Dendritic cell treated with granulocyte-macrophage colony-stimulating factor and Interleukin-4, amounts not matched to agents 40 ng/mL and 50 ng/mL, for 4 days (primary cell): Measurements from ENCODE around the gene SEPTIN1.

Experiments
- H3K27ac Mint-ChIP-seq: one replicate; pipeline ENCODE4 v1.8.0; 2022; ENCODE audit warnings: mild to moderate bottlenecking, mixed read lengths
- H3K27me3 Mint-ChIP-seq: one replicate; pipeline ENCODE4 v1.8.0; 2022; ENCODE audit warnings: mild to moderate bottlenecking, mixed read lengths
- H3K36me3 Mint-ChIP-seq: one replicate; pipeline ENCODE4 v1.8.0; 2022; ENCODE audit warnings: low read depth, mixed read lengths
- H3K4me1 Mint-ChIP-seq: one replicate; pipeline ENCODE4 v1.8.0; 2022; ENCODE audit warnings: low read depth, mixed read lengths
- H3K4me3 Mint-ChIP-seq: one replicate; pipeline ENCODE4 v1.8.0; 2022; ENCODE audit warnings: mild to moderate bottlenecking, moderate library complexity, mixed read lengths
- H3K9me3 Mint-ChIP-seq: one replicate; pipeline ENCODE4 v1.8.0; 2022; ENCODE audit warnings: mixed read lengths
- intact Hi-C: fragments of 100-400 bp; cut with micrococcal nuclease; formaldehyde crosslinking; loops from one replicate; pipeline ENCODE4 v1.15.0; 2022

Gene SEPTIN1

DNA sequence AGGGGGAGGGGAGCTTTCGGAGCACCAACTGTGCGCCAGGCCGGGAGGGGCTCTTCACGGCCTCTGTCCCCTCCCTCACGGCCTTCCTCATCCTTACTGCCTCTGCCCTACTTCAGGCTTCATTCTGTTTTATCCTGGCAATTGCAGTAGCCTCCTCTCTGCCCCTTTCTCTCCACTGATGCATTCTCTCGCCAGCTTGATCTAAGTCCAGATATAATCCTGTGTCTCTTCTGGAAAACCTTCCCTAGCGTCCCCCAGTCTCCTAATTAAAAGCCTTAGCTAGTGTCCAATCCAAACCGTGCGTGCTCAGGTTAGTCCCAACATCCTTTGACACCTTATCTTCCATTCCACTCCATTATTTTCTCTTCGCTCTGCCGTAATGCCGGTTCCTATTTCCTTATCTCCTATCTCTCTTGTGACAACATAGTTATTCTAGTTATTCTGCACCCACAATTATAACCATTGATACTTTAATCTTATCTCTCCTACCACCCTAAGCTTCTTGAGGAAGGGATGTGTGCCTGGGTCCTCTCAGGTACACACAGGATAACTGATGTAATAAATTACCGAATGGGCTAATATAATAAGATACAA lies 13.7 kb upstream of the SEPTIN1 start:
- Mint-ChIP-seq H3K9me3 (no peaks in the 10 kb centered on the region), H3K36me3 (peaks cover 25% of the 10 kb centered on the region), H3K27ac (peak overlapping the region; percentile 13), H3K27me3 (peaks cover 31% of the 10 kb centered on the region), H3K4me1 (peaks cover 28% of the 10 kb centered on the region), H3K4me3 (peak overlapping the region; percentile 80)
- intact Hi-C loops, result no loop called here

- peak within 1 kb of the TSS; percentile 84 for H3K27ac Mint-ChIP-seq
- peaks cover 36% of the 10 kb centered on the region for H3K27me3 Mint-ChIP-seq
- peaks cover 25% of the 10 kb centered on the region for H3K36me3 Mint-ChIP-seq
- no peaks in the 10 kb centered on the region for H3K9me3 Mint-ChIP-seq
- peaks cover 28% of the 10 kb centered on the region for H3K4me1 Mint-ChIP-seq
- peak within 1 kb of the TSS; percentile 80 for H3K4me3 Mint-ChIP-seq
- intact Hi-C loops, result no loop called here
Observed at GRCh38 chr16:30395155-30395991, 13.0 kb upstream of the SEPTIN1 start, which contains the start of gene ZNF48. ZNF48 (plus strand) TSS chr16:30395420; CDS start chr16:30395795, 375 bp downstream.

DNA sequence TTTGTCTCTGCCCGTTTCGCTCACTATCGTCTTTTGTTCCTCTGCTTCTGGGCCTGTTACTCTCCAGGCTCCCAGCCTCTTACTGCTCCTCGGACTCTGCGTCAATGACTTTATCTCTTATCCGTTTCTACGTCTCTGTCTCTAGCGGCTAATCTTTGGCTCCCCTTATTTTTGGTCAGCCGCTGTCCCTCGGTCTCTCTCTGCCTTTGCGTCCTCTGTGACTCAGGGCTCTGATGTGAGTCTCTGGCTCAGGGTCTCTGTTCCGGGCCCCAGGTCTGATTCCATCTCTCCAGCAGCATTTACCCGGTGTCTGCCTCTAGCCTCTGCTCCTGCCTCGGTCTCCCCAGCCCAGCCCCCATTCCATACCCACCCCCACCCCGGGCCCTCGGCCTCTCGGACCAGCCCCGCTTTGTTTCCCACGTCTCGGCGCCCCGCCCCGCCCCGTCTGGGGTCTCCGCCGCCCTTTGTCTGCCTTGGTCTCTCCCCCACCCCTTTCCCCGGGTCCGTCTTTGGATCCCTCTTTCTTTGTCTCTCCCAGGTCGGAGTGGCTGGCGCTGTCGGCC lies 12.3 kb upstream of the SEPTIN1 start:
- intact Hi-C loops, result no loop called here
- Mint-ChIP-seq H3K27me3 (peaks cover 31% of the 10 kb centered on the region), H3K4me1 (peaks cover 22% of the 10 kb centered on the region)

GRCh38 chr16:30383521-30383920 lies 1.2 kb upstream of the SEPTIN1 start:
- H3K4me3 Mint-ChIP-seq, result no peak overlapping the region
- H3K9me3 Mint-ChIP-seq, result no peaks in the 10 kb centered on the region
- H3K4me1 Mint-ChIP-seq, result peaks cover 35% of the 10 kb centered on the region
- peaks cover 29% of the 10 kb centered on the region for H3K27me3 Mint-ChIP-seq
- peaks cover 1% of the 10 kb centered on the region for H3K36me3 Mint-ChIP-seq
- intact Hi-C loops, result no loop called here
- no peak overlapping the region for H3K27ac Mint-ChIP-seq

More for the DNA sequence above, 12.3 kb upstream of the SEPTIN1 start:
- Mint-ChIP-seq H3K36me3 (peaks cover 25% of the 10 kb centered on the region), H3K9me3 (no peaks in the 10 kb centered on the region), H3K4me3 (peak overlapping the region; percentile 80), H3K27ac (peak overlapping the region; percentile 84)

- H3K27ac Mint-ChIP-seq, result no peak overlapping the region
- intact Hi-C loops, result no loop called here
- peaks cover 29% of the 10 kb centered on the region for H3K27me3 Mint-ChIP-seq
- no peaks in the 10 kb centered on the region for H3K9me3 Mint-ChIP-seq
- H3K36me3 Mint-ChIP-seq, result peaks cover 10% of the 10 kb centered on the region
- H3K4me3 Mint-ChIP-seq, result no peak overlapping the region
- H3K4me1 Mint-ChIP-seq, result peaks cover 48% of the 10 kb centered on the region
Observed at GRCh38 chr16:30381291-30382041, 895 bp downstream of the SEPTIN1 start.

DNA sequence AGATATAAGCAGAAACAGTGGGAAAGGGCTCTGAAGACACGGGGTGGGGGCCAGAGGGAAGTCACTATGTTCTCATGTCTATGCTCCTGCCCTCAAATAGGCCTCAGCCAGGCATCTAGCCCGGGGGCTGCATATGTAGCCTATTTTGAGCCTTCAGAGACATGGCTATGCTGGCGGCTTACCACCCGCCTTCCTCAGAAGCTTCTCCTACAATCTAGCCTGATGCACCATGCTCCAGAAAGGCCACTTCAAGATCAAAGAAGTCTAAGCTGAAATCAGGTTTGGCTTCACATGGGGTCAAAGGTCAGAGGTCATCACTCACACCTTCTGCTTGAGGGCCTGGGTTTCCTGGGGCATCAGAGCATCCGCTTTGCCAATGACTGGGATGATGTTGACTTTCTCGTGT lies 1.6 kb downstream of the SEPTIN1 start:
- peaks cover 29% of the 10 kb centered on the region for H3K27me3 Mint-ChIP-seq
- H3K36me3 Mint-ChIP-seq, result peaks cover 10% of the 10 kb centered on the region
- H3K27ac Mint-ChIP-seq, result no peak overlapping the region
- H3K4me1 Mint-ChIP-seq, result peaks cover 48% of the 10 kb centered on the region
- H3K4me3 Mint-ChIP-seq, result no peak overlapping the region
- H3K9me3 Mint-ChIP-seq, result no peaks in the 10 kb centered on the region
- intact Hi-C loops, result no loop called here

GRCh38 chr16:30380072-30380802 lies 2.1 kb downstream of the SEPTIN1 start:
- intact Hi-C loops, result no loop called here
- Mint-ChIP-seq H3K4me3 (no peak overlapping the region), H3K4me1 (peaks cover 48% of the 10 kb centered on the region), H3K9me3 (no peaks in the 10 kb centered on the region), H3K27ac (no peak overlapping the region), H3K27me3 (peaks cover 25% of the 10 kb centered on the region), H3K36me3 (peaks cover 10% of the 10 kb centered on the region)

DNA sequence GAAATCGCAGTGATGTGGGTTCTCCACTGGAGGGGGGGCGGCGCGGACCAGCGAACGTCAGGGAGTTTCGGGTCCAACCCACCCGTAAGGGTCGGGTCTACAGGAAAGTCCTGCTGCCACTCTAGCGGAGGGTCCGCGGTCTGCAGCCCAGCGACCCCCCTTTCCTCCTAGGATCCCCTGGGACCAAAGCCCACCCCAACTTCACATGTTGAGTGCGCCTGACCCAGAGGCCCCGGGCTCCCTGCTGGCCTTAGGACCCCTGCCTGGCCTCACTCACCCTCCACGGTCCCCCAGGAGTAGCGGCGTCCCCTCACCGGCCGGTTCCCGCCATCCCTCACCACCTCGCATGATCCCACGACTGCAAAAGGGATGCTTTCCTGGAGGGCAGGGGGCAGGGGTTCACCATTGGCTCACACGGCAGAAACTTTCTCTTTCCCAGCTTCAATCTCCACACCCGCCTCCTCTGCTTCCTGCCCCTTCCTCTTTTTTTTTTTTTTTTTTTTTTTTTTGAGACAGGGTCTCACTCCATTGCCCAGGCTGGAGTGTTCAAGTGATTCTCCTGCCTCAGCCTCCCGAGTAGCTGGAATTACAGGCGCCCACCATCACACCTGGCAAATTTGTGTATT lies 3.1 kb downstream of the SEPTIN1 start:
- H3K9me3 Mint-ChIP-seq, result no peaks in the 10 kb centered on the region
- peaks cover 20% of the 10 kb centered on the region for H3K27me3 Mint-ChIP-seq
- intact Hi-C loops, result no loop called here
- H3K36me3 Mint-ChIP-seq, result peaks cover 10% of the 10 kb centered on the region
- peak overlapping the region; percentile 88 for H3K4me3 Mint-ChIP-seq
- peaks cover 48% of the 10 kb centered on the region for H3K4me1 Mint-ChIP-seq
- H3K27ac Mint-ChIP-seq, result peak overlapping the region; percentile 100

DNA sequence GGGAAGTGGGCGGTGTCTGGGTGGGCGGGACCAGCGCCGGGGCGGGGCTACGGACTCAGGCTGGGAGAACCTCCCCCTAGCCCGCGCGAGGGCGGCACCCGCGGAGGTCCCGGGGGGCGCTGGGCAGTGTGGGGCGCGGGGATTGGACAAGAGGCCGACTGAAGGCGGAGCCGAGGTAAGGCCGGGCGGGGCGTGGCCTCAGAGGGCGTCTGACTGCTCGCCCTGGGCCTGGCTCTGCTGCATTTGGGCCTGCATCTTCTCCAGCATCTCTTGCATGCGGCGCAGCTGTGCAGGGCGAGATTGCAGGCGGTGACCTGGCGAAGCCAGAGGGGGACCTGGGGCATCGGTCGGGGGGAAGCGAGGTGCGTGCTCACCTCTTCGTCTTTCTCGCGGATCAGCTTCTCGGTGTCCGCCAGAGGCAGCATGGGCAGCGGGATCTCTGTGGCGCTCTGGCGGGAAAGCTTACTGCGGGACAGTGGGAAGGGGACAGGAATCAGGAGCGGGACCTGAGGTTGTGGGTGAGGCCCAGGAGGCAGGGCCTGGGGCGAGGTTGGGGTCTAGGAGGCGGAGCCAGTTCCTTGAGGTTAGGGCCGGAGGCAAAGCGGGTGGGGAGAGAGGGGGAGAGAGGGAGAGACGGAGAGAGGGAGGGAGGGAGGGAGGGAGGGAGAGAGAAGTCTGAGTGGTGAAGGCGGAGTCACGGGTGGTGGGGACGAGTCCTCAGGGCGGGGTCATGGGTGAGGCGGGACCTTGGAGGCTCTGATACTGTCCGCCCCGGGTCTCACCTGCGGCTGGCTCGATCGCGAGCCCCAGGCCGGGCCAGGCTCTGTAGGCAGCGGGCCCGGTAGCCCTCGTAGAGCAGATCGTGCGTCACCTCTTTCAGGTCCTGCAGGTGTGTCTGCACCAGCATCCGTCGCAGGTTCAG lies 3.9 kb downstream of the SEPTIN1 start:
- peak overlapping the region; percentile 100 for H3K27ac Mint-ChIP-seq
- H3K9me3 Mint-ChIP-seq, result no peaks in the 10 kb centered on the region
- peaks cover 48% of the 10 kb centered on the region for H3K4me1 Mint-ChIP-seq
- peaks cover 13% of the 10 kb centered on the region for H3K27me3 Mint-ChIP-seq
- peaks cover 10% of the 10 kb centered on the region for H3K36me3 Mint-ChIP-seq
- peak overlapping the region; percentile 88 for H3K4me3 Mint-ChIP-seq
- intact Hi-C loops, result loop anchor here (1.0 kb wide), 1 partner anchor 8 kb away; the partner anchor contains the start of gene TBC1D10B

DNA sequence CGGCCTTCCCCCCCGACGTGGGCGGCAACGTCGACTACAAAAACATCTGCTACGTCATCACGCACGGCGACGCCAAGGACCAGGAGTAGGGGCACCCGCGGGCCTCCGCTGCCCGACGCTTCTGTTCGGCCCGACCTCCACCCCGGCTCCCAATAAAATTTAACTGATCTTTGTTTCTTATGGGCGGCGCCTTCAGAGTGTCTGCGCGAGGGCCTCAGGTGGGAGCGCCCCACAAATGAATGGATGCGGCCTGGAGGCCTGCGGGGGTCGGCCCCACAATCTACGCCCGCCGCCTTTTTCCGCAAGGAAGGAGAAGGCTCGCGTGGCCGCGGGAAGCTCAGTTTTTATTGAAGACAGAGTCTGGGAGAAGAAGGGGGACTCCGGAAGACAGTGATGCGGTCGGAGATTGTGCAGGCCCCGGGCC lies 4.5 kb downstream of the SEPTIN1 start:
- Mint-ChIP-seq H3K9me3 (no peaks in the 10 kb centered on the region), H3K27me3 (peaks cover 7% of the 10 kb centered on the region), H3K4me1 (peaks cover 47% of the 10 kb centered on the region), H3K36me3 (peaks cover 10% of the 10 kb centered on the region), H3K27ac (peak overlapping the region; percentile 100), H3K4me3 (peak overlapping the region; percentile 88)
- intact Hi-C loops, result loop anchor here (1.0 kb wide), 1 partner anchor 8 kb away; the partner anchor contains the start of gene TBC1D10B

GRCh38 chr16:30377050-30377811 lies 5.1 kb downstream of the SEPTIN1 start:
- Mint-ChIP-seq H3K4me3 (peak overlapping the region; percentile 88), H3K4me1 (peaks cover 41% of the 10 kb centered on the region), H3K36me3 (peaks cover 10% of the 10 kb centered on the region), H3K9me3 (no peaks in the 10 kb centered on the region), H3K27me3 (peaks cover 1% of the 10 kb centered on the region), H3K27ac (peak overlapping the region; percentile 100)
- intact Hi-C loops, result no loop called here
